ENCODE measurements around the gene GPR139. TPM values are rescaled to one million over a fixed set of nuclear protein-coding genes. Genes with fewer than 3 reads are reported as not detected.

Gene GPR139
- total RNA-seq, 1 experiment from 2014 or later, result 0.22 TPM

- no peak overlapping the region for H2BK15ac ChIP-seq (ENCODE audit: low read depth, low read length)
- Mint-ChIP-seq H3K36me3 (ENCODE audit: insufficient read depth in 1 of 3, low read depth in 3 of 3) (no peaks in the 10 kb centered on the region), H3K4me3 (no peak overlapping the region), H3K27ac (no peak overlapping the region), H3K4me1 (peaks cover 0 to 3% of the 10 kb centered on the region in 2 experiments; a peak in 1 of 4 replicates), H3K9me3 (no peaks in the 10 kb centered on the region), H3K27me3 (ENCODE audit: low read depth) (peaks cover 5% of the 10 kb centered on the region)
- H2BK120ac ChIP-seq (ENCODE audit: low read depth, low read length, poor library complexity, severe bottlenecking), result no peak overlapping the region
- no peak overlapping the region for H3K14ac ChIP-seq (ENCODE audit: insufficient read depth, low read length)
- no peak for DNase-seq
- no peak overlapping the region for H4K5ac ChIP-seq (ENCODE audit: insufficient read length, low read depth, low read length)
- H2BK5ac ChIP-seq (ENCODE audit: insufficient read length, low read length), result no peak overlapping the region
- H3K4ac ChIP-seq (ENCODE audit: low read depth, low read length), result no peak overlapping the region
- H2AK5ac ChIP-seq (ENCODE audit: insufficient read length, low read length), result no peak overlapping the region
- no peak overlapping the region for H3K23ac ChIP-seq (ENCODE audit: insufficient read length, low read depth, low read length)
- H2BK12ac ChIP-seq (ENCODE audit: insufficient read length, low read depth, low read length), result no peak overlapping the region
- H3K79me2 ChIP-seq (ENCODE audit: insufficient read depth, low read length), result no peaks in the 10 kb centered on the region
- H4K8ac ChIP-seq (replicated peaks; ENCODE audit: insufficient read length, low read depth, low read length), result no peak overlapping the region
- H4K91ac ChIP-seq (ENCODE audit: insufficient read length, low read depth, low read length), result no peak overlapping the region
- H3K9me3 ChIP-seq (ENCODE audit: control insufficient read depth, low read depth, low read length), result no peaks in the 10 kb centered on the region
- WGBS (ENCODE audit: extremely low coverage, insufficient read length, low lambda C conversion rate), result no CpG with 5 or more reads among the region's 6 CpGs
- H3T11ph ChIP-seq (ENCODE audit: low read length), result no peak overlapping the region
- no peak overlapping the region for H3K27ac ChIP-seq (ENCODE audit: insufficient read length, low read depth, low read length)
- H4K20me1 ChIP-seq (ENCODE audit: control insufficient read depth, insufficient read depth, insufficient read length), result no peaks in the 10 kb centered on the region
- H3K79me1 ChIP-seq (ENCODE audit: insufficient read depth, low read depth, low read length, poor library complexity, severe bottlenecking), result no peaks in the 10 kb centered on the region
- no peak overlapping the region for H3K4me2 ChIP-seq (ENCODE audit: insufficient read depth, insufficient read length, low read length)
- H3K27me3 ChIP-seq (ENCODE audit: insufficient read depth, low read length), result no peaks in the 10 kb centered on the region
- TF ChIP-seq CTCF (conservative IDR thresholded peaks at IDR 0.05), result no peak
- no peak overlapping the region for H2BK20ac ChIP-seq (ENCODE audit: low read depth, low read length, poor library complexity, severe bottlenecking)
- no peaks in the 10 kb centered on the region for H3K4me1 ChIP-seq (ENCODE audit: insufficient read depth, low read length)
- H3K23me2 ChIP-seq (ENCODE audit: insufficient read length, low read depth, low read length, poor library complexity, severe bottlenecking), result no peaks in the 10 kb centered on the region
- H3K18ac ChIP-seq (ENCODE audit: insufficient read length, low read depth, low read length), result no peak overlapping the region
- no peak overlapping the region for H2AFZ ChIP-seq (ENCODE audit: low read length)
- no peak overlapping the region for H3K9ac ChIP-seq (ENCODE audit: extremely low read depth, insufficient read length, low read length)
- H3K56ac ChIP-seq (ENCODE audit: insufficient read length, low read depth, low read length), result no peak overlapping the region
Measured at GRCh38 chr16:20084624-20085226, 11.0 kb upstream of the GPR139 start.

All from H9 (cell line).